ENCODE measurements around the gene ANKRD40.

DNA sequence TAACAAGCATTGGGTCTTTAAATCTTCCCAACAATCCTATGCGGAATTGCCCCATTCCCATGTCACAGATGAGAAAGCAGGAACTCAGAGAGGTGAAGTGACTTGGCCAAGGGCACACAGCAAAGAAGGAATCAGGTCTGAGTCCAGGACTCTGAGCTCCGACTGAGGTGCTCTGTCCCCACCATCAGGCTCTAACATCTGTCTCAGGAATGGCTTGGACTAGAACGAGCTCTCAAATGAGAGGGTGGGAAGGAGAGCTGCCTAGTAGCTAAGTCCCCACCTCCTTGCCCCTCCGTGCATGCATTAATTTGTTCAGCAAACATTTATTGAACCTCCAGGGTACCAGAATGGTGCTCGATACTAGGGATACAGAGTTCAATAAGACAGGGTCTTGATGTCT lies 46.4 kb downstream of the ANKRD40 start:
- TF ChIP-seq, protein P1, sequence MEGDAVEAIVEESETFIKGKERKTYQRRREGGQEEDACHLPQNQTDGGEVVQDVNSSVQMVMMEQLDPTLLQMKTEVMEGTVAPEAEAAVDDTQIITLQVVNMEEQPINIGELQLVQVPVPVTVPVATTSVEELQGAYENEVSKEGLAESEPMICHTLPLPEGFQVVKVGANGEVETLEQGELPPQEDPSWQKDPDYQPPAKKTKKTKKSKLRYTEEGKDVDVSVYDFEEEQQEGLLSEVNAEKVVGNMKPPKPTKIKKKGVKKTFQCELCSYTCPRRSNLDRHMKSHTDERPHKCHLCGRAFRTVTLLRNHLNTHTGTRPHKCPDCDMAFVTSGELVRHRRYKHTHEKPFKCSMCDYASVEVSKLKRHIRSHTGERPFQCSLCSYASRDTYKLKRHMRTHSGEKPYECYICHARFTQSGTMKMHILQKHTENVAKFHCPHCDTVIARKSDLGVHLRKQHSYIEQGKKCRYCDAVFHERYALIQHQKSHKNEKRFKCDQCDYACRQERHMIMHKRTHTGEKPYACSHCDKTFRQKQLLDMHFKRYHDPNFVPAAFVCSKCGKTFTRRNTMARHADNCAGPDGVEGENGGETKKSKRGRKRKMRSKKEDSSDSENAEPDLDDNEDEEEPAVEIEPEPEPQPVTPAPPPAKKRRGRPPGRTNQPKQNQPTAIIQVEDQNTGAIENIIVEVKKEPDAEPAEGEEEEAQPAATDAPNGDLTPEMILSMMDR (IDR thresholded peaks at IDR 0.05; ENCODE audit: low read depth, low read length): no peak
- TF ChIP-seq EZH2phosphoT487 (IDR thresholded peaks at IDR 0.05; ENCODE audit: low read depth): no peak

Measured in OCI-LY3 (cell line).